Adrenal gland (tissue), 12 donors: ENCODE data around the gene SUV39H1. TPM values are rescaled to one million over a fixed set of nuclear protein-coding genes. Genes with fewer than 3 reads are reported as not detected.

Experiments used
- DNase-seq, 7 donors: peaks; one replicate each; pipeline ENCODE4 v3.0.0-alpha.2; 2019 to 2020
- H3K27ac ChIP-seq, 5 donors: fragments of 200-600 bp; sonication (generic) in 4 of 5; 1 replicate in 3 of 5; 2 replicates in 2 of 5; pipeline versions ENCODE4 v1.5.1 to v1.8.0; 2016 to 2020; ENCODE audit warnings: mild to moderate bottlenecking in 1 of 5
- H3K27me3 ChIP-seq: fragments of 200-600 bp; 2 replicates; pipeline ENCODE4 v1.8.0; 2021
- H3K36me3 ChIP-seq, 2 donors: fragments of 200-600 bp; replicated peaks in 1 of 2; 1 replicate in 1 of 2; 2 replicates in 1 of 2; pipeline versions ENCODE4 v1.5.1 to v1.8.0; 2018 to 2022
- H3K4me1 ChIP-seq, 2 donors: fragments of 200-600 bp; replicated peaks in 1 of 2; 1 replicate in 1 of 2; 2 replicates in 1 of 2; pipeline versions ENCODE4 v1.5.1 to v1.8.0; 2018 to 2021
- H3K4me3 ChIP-seq, 4 donors: fragments of 200-600 bp; sonication (generic) in 3 of 4; one replicate each; pipeline ENCODE4 v1.5.1; 2016 to 2018
- H3K9me3 ChIP-seq, 3 donors: fragments of 200-600 bp; sonication (generic) in 1 of 3; replicated peaks in 1 of 3; 1 replicate in 2 of 3; 2 replicates in 1 of 3; pipeline versions ENCODE4 v1.5.1 to v1.8.0; 2016 to 2021
- POLR2A ChIP-seq, 2 donors: fragments of 450-650 bp; IDR thresholded peaks; one replicate each; pipeline ENCODE4 v1.6.1; 2017; ENCODE audit warnings: antibody characterized with exemption in 2 of 2, mild to moderate bottlenecking in 2 of 2, moderate library complexity in 1 of 2
- WGBS, 4 donors: extraction: QIAGEN DNeasy Blood & Tissue Kit in 2 of 4; methylation state at CpG; one replicate each; pipeline versions ENCODE4 v1.1.5 to v1.1.7; 2013 to 2017; 5-methylcytosine and 5-hydroxymethylcytosine counted together
- intact Hi-C, 2 donors: fragments of 100-400 bp; cut with DNase I; formaldehyde crosslinking; loops; one replicate each; pipeline versions ENCODE4 v1.14.1 to v1.15.0; 2022 to 2023
- polyA plus RNA-seq, 3 donors: library from polyadenylated mRNA; stranded (reverse); fragments of 200-250 nt in 2 of 3; fragments of 350-450 nt in 1 of 3; fragmentation: Illumina TruSeq in 1 of 3; extraction: RNeasy Lipid Tissue Mini Kit (QIAGEN cat#74804) in 1 of 3; gene quantifications; one replicate each; pipeline ENCODE4 v1.2.3, GENCODE V29; 2013 to 2014
- total RNA-seq, 9 donors: library from RNA; depleted of rRNA in 4 of 9; stranded (reverse); fragments of >200 nt in 4 of 9; fragments of 120-200 nt in 1 of 9; fragmentation: NEBNext Ultra II Directional in 1 of 9; extraction: Animal tissue kit (Norgen Biotek cat#: 25700) in 1 of 9; gene quantifications; one replicate each; pipeline versions ENCODE4 v1.1.0 to v1.2.4, GENCODE V29; 2013 to 2023
- TF ChIP-seq, protein P1 (sequence below), 6 experiments: fragments of 450-650 bp in 4 of 6; fragments of 200-600 bp in 2 of 6; sonication (generic) in 1 of 6; IDR thresholded peaks; 1 replicate in 5 of 6; 2 replicates in 1 of 6; pipeline versions ENCODE4 v1.5.1 to v1.8.0; 2016 to 2021; ENCODE audit warnings: antibody characterized with exemption in 6 of 6, mild to moderate bottlenecking in 2 of 6, moderate library complexity in 1 of 6
- donor health status: healthy with polysubstance abuse.
- donor health status: Bipolar disorder and iron deficiency.
- donor health status: DM: yes; HTN: yes; CAD: no.
- donor health status: DM: no; HTN: no; CAD: no.
- donor health status: DM: no; HTN: no; CAD: no.
- donor health status: DM: yes; HTN: yes; CAD: no.

The SUV39H1 gene
- total and polyA plus RNA-seq, 12 donors, result 2.6 to 4.4 (median 3.2) TPM

DNA sequence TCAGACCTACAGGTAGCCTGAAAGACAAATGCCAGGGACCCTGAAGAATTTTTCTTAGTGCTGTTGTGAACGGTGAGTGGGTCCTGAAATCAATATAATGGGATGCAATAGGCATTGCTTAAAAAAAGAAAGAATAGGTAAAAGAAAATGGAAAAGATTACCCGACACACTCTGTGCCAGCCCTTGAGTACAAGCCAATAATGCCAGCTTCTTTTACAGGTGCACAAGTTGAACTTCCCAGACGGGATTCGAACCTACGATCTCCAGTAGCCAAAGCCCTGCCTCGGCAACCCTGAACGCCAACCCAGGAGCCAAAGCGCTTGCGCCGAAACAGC lies 40.3 kb downstream of the SUV39H1 start:
- Histone ChIP-seq H3K27ac (no peak overlapping the region), H3K4me1 (peaks cover 0 to 3% of the 10 kb centered on the region in 2 donors), H3K9me3 (no peaks in the 10 kb centered on the region), H3K4me3 (peak overlapping the region in 2 of 4 donors; percentile 20 to 24), H3K36me3 (no peaks in the 10 kb centered on the region), H3K27me3 (no peaks in the 10 kb centered on the region)
- TF ChIP-seq, protein P1, sequence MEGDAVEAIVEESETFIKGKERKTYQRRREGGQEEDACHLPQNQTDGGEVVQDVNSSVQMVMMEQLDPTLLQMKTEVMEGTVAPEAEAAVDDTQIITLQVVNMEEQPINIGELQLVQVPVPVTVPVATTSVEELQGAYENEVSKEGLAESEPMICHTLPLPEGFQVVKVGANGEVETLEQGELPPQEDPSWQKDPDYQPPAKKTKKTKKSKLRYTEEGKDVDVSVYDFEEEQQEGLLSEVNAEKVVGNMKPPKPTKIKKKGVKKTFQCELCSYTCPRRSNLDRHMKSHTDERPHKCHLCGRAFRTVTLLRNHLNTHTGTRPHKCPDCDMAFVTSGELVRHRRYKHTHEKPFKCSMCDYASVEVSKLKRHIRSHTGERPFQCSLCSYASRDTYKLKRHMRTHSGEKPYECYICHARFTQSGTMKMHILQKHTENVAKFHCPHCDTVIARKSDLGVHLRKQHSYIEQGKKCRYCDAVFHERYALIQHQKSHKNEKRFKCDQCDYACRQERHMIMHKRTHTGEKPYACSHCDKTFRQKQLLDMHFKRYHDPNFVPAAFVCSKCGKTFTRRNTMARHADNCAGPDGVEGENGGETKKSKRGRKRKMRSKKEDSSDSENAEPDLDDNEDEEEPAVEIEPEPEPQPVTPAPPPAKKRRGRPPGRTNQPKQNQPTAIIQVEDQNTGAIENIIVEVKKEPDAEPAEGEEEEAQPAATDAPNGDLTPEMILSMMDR (IDR thresholded peaks at IDR 0.05), result no peak
- TF ChIP-seq POLR2A (IDR thresholded peaks at IDR 0.05), result no peak
- 6 to 52% (median 25%) methylated on average over 7 to 10 of the region's 10 CpGs for WGBS, 4 donors
- intact Hi-C loops, result no loop called here
- no peak for DNase-seq

DNA sequence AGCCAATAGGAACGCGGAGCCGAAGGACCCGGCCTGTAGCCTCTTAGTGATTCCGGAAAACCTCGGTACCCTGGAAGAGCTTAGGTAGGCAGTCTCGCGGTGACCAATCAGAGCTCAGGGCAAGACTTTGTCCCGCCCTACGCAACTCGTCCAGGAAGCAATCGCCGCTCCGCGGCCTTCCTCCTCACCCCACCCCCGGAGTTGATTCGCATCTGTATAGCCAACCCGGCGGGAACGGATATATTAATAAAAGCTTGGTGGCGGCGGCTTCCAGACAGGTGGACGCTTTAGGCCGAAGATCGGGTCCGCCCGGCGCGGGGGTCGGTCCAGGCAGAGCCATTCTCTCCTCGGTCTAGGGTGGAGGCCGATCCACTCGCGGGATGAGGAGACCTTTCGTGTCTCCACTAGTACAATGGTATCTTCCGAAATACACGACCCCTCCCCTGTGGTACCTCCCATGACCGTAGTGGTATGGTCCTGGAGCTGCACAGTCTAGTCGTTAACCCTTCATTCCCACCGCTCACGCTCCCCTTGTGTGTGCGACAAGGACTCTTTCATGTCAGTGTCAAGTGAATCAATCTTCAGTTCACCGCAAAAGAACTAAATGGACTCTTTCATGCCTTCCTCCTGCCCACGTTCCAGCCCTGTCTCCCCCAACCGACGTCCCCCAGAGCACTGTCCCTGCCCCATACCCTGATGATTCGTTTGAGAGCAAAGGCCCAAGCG lies 40.8 kb downstream of the SUV39H1 start:
- H3K36me3 ChIP-seq, result no peaks in the 10 kb centered on the region
- no peaks in the 10 kb centered on the region for H3K27me3 ChIP-seq
- WGBS, 4 donors, result 1 to 52% (median 22%) methylated on average over 2 to 48 of the region's 48 CpGs
- H3K4me3 ChIP-seq, result peak overlapping the region in 3 of 4 donors; percentile 24 to 69 (median 53)
- H3K4me1 ChIP-seq, result peaks cover 0 to 3% of the 10 kb centered on the region in 2 donors
- intact Hi-C loops, result no loop called here
- H3K9me3 ChIP-seq, result no peaks in the 10 kb centered on the region
- DNase-seq, result peak; percentile 89 to 97 (median 93)
- H3K27ac ChIP-seq, result peak overlapping the region; percentile 49 to 93 (median 86)
- TF ChIP-seq, protein P1 (IDR thresholded peaks at IDR 0.05), result peak in 1 of 6 experiments; percentile 6
- TF ChIP-seq POLR2A (IDR thresholded peaks at IDR 0.05), result peak; percentile 40 to 61

DNA sequence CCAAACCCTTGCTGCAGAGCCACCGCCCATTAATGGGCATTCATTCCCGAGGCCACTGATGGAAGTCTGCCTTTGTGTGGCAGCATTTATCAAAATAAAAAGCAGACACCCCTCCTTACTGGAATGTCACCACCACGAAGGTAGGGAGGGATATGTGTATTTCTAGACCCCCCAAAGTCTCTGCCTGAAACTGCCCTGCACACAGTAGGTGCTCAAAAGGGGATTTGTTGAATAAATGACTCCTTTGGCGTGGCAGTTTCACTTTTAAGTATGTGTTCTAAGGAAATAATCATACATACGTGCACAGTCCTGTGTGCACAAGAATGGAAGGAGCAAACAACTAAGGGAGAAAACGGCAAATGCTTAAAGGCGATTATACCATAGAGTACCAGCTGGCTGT lies 41.4 kb downstream of the SUV39H1 start:
- no peak for DNase-seq
- Histone ChIP-seq H3K36me3 (no peaks in the 10 kb centered on the region), H3K4me1 (peaks cover 0 to 3% of the 10 kb centered on the region in 2 donors), H3K9me3 (no peaks in the 10 kb centered on the region), H3K27me3 (no peaks in the 10 kb centered on the region), H3K27ac (peak overlapping the region in 4 of 5 donors; percentile 49 to 93 (median 87)), H3K4me3 (peak overlapping the region in 2 of 4 donors; percentile 24 to 53)
- no peak for TF ChIP-seq POLR2A (IDR thresholded peaks at IDR 0.05)
- TF ChIP-seq, protein P1 (IDR thresholded peaks at IDR 0.05), result no peak
- intact Hi-C loops, result no loop called here
- 40 to 51% (median 46%) methylated on average over 2 to 7 of the region's 7 CpGs for WGBS, 4 donors

DNA sequence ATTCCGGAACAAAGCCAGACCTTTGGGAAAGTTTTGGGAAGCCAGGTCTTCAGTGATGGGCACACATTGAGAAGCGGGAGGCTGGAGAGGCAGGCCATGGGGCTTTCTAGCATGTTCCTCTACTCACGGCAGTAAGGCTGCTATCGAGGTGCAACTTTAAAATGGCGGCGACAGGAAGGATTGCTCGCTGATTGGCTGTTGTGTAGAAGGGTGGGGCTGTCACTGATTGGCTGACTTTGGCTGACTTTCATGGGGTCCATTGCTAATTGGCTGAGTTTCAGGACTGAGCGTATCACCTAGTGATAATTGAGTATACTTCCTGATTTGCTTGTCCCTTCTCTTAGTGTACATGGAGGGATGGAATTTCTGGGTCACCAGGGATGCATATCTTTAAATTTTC lies 45.3 kb downstream of the SUV39H1 start:
- Histone ChIP-seq H3K4me1 (peaks cover 0 to under 1% of the 10 kb centered on the region in 2 donors), H3K27me3 (no peaks in the 10 kb centered on the region), H3K27ac (no peak overlapping the region), H3K36me3 (no peaks in the 10 kb centered on the region), H3K4me3 (no peak overlapping the region), H3K9me3 (no peaks in the 10 kb centered on the region)
- no peak for DNase-seq
- no peak for TF ChIP-seq POLR2A (IDR thresholded peaks at IDR 0.05)
- TF ChIP-seq, protein P1 (IDR thresholded peaks at IDR 0.05), result no peak
- 91 to 95% (median 92%) methylated on average over 4 to 8 of the region's 8 CpGs for WGBS, 4 donors
- intact Hi-C loops, result no loop called here
